Gastrocnemius medialis (tissue), 4 donors: Measurements from ENCODE around the gene CCNA1. TPM values are rescaled to one million over a fixed set of nuclear protein-coding genes. Genes with fewer than 3 reads are reported as not detected.

Experiments used
- ATAC-seq, 2 donors: fragments of 150-250 bp; one replicate each; pipeline ENCODE4 v1.9.1; 2016
- DNase-seq, 2 donors: peaks; one replicate each; pipeline ENCODE4 v3.0.0-alpha.2; 2019
- H3K27ac ChIP-seq, 4 donors: fragments of 200-600 bp; sonication (generic); 1 replicate in 1 of 4; 2 replicates in 3 of 4; pipeline ENCODE4 v1.5.1; 2016 to 2018; ENCODE audit warnings: mild to moderate bottlenecking in 2 of 4, moderate library complexity in 1 of 4
- H3K27me3 ChIP-seq, 3 donors: fragments of 200-600 bp; sonication (generic) in 2 of 3; 1 replicate in 1 of 3; 2 replicates in 2 of 3; pipeline versions ENCODE4 v1.5.1 to v1.6.0; 2016 to 2019; ENCODE audit warnings: mild to moderate bottlenecking in 1 of 3, moderate library complexity in 1 of 3
- H3K36me3 ChIP-seq, 2 donors: fragments of 200-600 bp; sonication (generic) in 1 of 2; one replicate each; pipeline ENCODE4 v1.5.1; 2017 to 2018
- H3K4me1 ChIP-seq, 2 donors: fragments of 200-600 bp; sonication (generic) in 1 of 2; one replicate each; pipeline ENCODE4 v1.5.1; 2016 to 2017; ENCODE audit warnings: mild to moderate bottlenecking in 2 of 2
- H3K4me3 ChIP-seq, 4 donors: fragments of 200-600 bp; sonication (generic) in 3 of 4; 1 replicate in 1 of 4; 2 replicates in 3 of 4; pipeline ENCODE4 v1.5.1; 2016 to 2019; ENCODE audit warnings: mild to moderate bottlenecking in 2 of 4
- H3K9me3 ChIP-seq, 3 donors: fragments of 200-600 bp; sonication (generic) in 2 of 3; 1 replicate in 1 of 3; 2 replicates in 2 of 3; pipeline ENCODE4 v1.5.1; 2016 to 2019
- CTCF ChIP-seq, 5 experiments: fragments of 450-650 bp in 3 of 5; fragments of 200-600 bp in 2 of 5; sonication (generic) in 2 of 5; IDR thresholded peaks in 4 of 5; conservative IDR thresholded peaks in 1 of 5; 1 replicate in 4 of 5; 2 replicates in 1 of 5; pipeline ENCODE4 v1.5.1; 2016 to 2019; ENCODE audit warnings: antibody characterized with exemption in 5 of 5, mild to moderate bottlenecking in 3 of 5, moderate library complexity in 3 of 5
- POLR2A ChIP-seq, 2 donors: fragments of 450-650 bp; IDR thresholded peaks; one replicate each; pipeline ENCODE4 v1.6.1; 2017; ENCODE audit warnings: antibody characterized with exemption in 2 of 2, mild to moderate bottlenecking in 2 of 2, moderate library complexity in 2 of 2
- in situ Hi-C, 4 donors: fragments of 200-750 bp; cut with MboI; loops; one replicate each; pipeline versions ENCODE4 v1.15.0 to v1.8.0; 2017; ENCODE audit warnings: low sequenced_read_pairs in 4 of 4
- intact Hi-C: fragments of 100-400 bp; cut with DNase I; formaldehyde crosslinking; loops from one replicate; pipeline ENCODE4 v1.15.1; 2023; ENCODE audit warnings: low total_unique reads
- total RNA-seq, 4 donors: library from RNA; depleted of rRNA; stranded (reverse); fragments of >200 nt; gene quantifications; one replicate each; pipeline versions ENCODE4 v1.1.0 to v1.2.3, GENCODE V29; 2016

Gene CCNA1
- total RNA-seq = under 1 TPM in 3 of 4 donors, not detected in 1; 0.58 to 0.98 (median 0.85) TPM

GRCh38 chr13:36432106-36432544 is at the start of gene CCNA1:
CCNA1 (plus strand) TSS chr13:36432495; CDS start chr13:36433057, 562 bp downstream.
- TF ChIP-seq CTCF (IDR thresholded peaks at IDR 0.05 in 4 of 5, conservative IDR thresholded peaks at IDR 0.05 in 1 of 5) = no peak
- no peak for TF ChIP-seq POLR2A (IDR thresholded peaks at IDR 0.05)
- DNase-seq (no peak), ATAC-seq (no peak)
- Histone ChIP-seq H3K27ac (no peak within 1 kb of the TSS), H3K36me3 (no peaks in the 10 kb centered on the region), H3K4me1 (peaks cover 7 to 10% of the 10 kb centered on the region in 2 donors), H3K9me3 (no peaks in the 10 kb centered on the region), H3K4me3 (peak within 1 kb of the TSS; percentile 42 to 59 (median 54)), H3K27me3 (peaks cover 28 to 45% (median 33%) of the 10 kb centered on the region in 3 donors)
- in situ Hi-C loops = no loop called here
- intact Hi-C loops = no loop called here

GRCh38 chr13:36385489-36385888 is 46.8 kb upstream of the CCNA1 start:
- no peaks in the 10 kb centered on the region for H3K27me3 ChIP-seq
- DNase-seq = no peak
- TF ChIP-seq CTCF (IDR thresholded peaks at IDR 0.05 in 4 of 5, conservative IDR thresholded peaks at IDR 0.05 in 1 of 5) = no peak
- no peak for TF ChIP-seq POLR2A (IDR thresholded peaks at IDR 0.05)
- H3K4me3 ChIP-seq = no peak overlapping the region
- no peak for ATAC-seq
- no peaks in the 10 kb centered on the region for H3K4me1 ChIP-seq
- no peaks in the 10 kb centered on the region for H3K36me3 ChIP-seq
- intact Hi-C loops (no loop called here), in situ Hi-C loops (loop anchor here in 1 of 4 donors (25.0 kb wide), 1 partner anchor 98 kb away; the partner anchor contains the start of gene CCDC169)
- H3K9me3 ChIP-seq = no peaks in the 10 kb centered on the region
- no peak overlapping the region for H3K27ac ChIP-seq

- in situ Hi-C loops = loop anchor here in 1 of 4 donors (25.0 kb wide), 1 partner anchor 108 kb away; the partner anchor contains the start of gene CCDC169
- ATAC-seq (peak in 1 of 2 donors; percentile 42), DNase-seq (no peak)
- intact Hi-C loops = loop anchor here (5.0 kb wide), 1 partner anchor 48 kb away; the partner anchor contains the start of gene SPART
- TF ChIP-seq POLR2A (IDR thresholded peaks at IDR 0.05) = no peak
- TF ChIP-seq CTCF (IDR thresholded peaks at IDR 0.05 in 4 of 5, conservative IDR thresholded peaks at IDR 0.05 in 1 of 5) = peak in 1 of 5 experiments; percentile 35
- Histone ChIP-seq H3K27ac (no peak overlapping the region), H3K36me3 (no peaks in the 10 kb centered on the region), H3K4me3 (no peak overlapping the region), H3K27me3 (no peaks in the 10 kb centered on the region), H3K4me1 (no peaks in the 10 kb centered on the region), H3K9me3 (peaks cover 0 to 5% (median 0%) of the 10 kb centered on the region in 3 donors)
Measured at GRCh38 chr13:36395280-36395679, 37.0 kb upstream of the CCNA1 start.

- in situ Hi-C loops = loop anchor here in 1 of 4 donors (25.0 kb wide), 1 partner anchor 332 kb away; no protein-coding TSS in a partner anchor
- DNase-seq (no peak), ATAC-seq (no peak)
- Histone ChIP-seq H3K4me3 (no peak overlapping the region), H3K27ac (no peak overlapping the region), H3K9me3 (no peaks in the 10 kb centered on the region), H3K27me3 (no peaks in the 10 kb centered on the region), H3K36me3 (no peaks in the 10 kb centered on the region), H3K4me1 (no peaks in the 10 kb centered on the region)
- intact Hi-C loops = no loop called here
- TF ChIP-seq POLR2A (IDR thresholded peaks at IDR 0.05) (no peak), CTCF (IDR thresholded peaks at IDR 0.05 in 4 of 5, conservative IDR thresholded peaks at IDR 0.05 in 1 of 5) (no peak)
Measured at GRCh38 chr13:36405151-36405550, 27.1 kb upstream of the CCNA1 start.
